HEK293T (cell line): ENCODE measurements around the gene TMSB4X.
"Not testable (repeated sequence)": the region's sequence is repeated elsewhere in the genome, so short reads cannot be mapped to it uniquely, and the experiment has no call there.

ENCODE experiments used
- CTCF ChIA-PET: fragments of 350-600 bp; formaldehyde crosslinking; extraction: SDS; loops from one replicate; lab custom pipeline; 2021; ENCODE audit warnings: antibody characterized with exemption, inconsistent platforms; lab: Yijun Ruan, JAX
- POLR2A ChIA-PET: fragments of 350-600 bp; formaldehyde crosslinking; extraction: SDS; loops from one replicate; lab custom pipeline; 2020; ENCODE audit warnings: antibody characterized with exemption, inconsistent platforms; lab: Yijun Ruan, JAX
- DNase-seq: peaks from one replicate; pipeline ENCODE4 v3.0.0; 2012; ENCODE audit warnings: mixed read lengths; ENCODE audit errors: extremely low spot score
- ARNT ChIP-seq: fragments of 450-650 bp; IDR thresholded peaks from 2 replicates; pipeline ENCODE4 v1.6.1; 2017; ENCODE audit warnings: mild to moderate bottlenecking
- BHLHE40 ChIP-seq: fragments of 450-650 bp; IDR thresholded peaks from 2 replicates; pipeline ENCODE4 v1.6.1; 2016; ENCODE audit warnings: mild to moderate bottlenecking, moderate library complexity, borderline replicate concordance
- CTBP1 ChIP-seq: fragments of 450-650 bp; IDR thresholded peaks from 2 replicates; pipeline ENCODE4 v1.6.1; 2016; ENCODE audit warnings: borderline replicate concordance
- ELF4 ChIP-seq: fragments of 450-650 bp; IDR thresholded peaks from 2 replicates; pipeline ENCODE4 v1.6.1; 2017; ENCODE audit warnings: antibody characterized with exemption
- FOXA1 ChIP-seq: fragments of 450-650 bp; IDR thresholded peaks from 2 replicates; pipeline ENCODE4 v1.6.1; 2016; ENCODE audit warnings: mild to moderate bottlenecking
- FOXK2 ChIP-seq: fragments of 450-650 bp; IDR thresholded peaks from 2 replicates; pipeline ENCODE4 v1.6.1; 2016; ENCODE audit warnings: mild to moderate bottlenecking
- FOXM1 ChIP-seq: fragments of 450-650 bp; IDR thresholded peaks from 2 replicates; pipeline ENCODE4 v1.6.1; 2017; ENCODE audit warnings: mild to moderate bottlenecking, borderline replicate concordance
- HDGF ChIP-seq: fragments of 450-650 bp; IDR thresholded peaks from 2 replicates; pipeline ENCODE4 v1.6.1; 2017; ENCODE audit warnings: antibody characterized with exemption, borderline replicate concordance
- L3MBTL2 ChIP-seq: fragments of 450-650 bp; conservative IDR thresholded peaks from 2 replicates; pipeline ENCODE4 v1.6.1; 2016; ENCODE audit warnings: mild to moderate bottlenecking
- LEF1 ChIP-seq: fragments of 450-650 bp; IDR thresholded peaks from 2 replicates; pipeline ENCODE4 v1.6.1; 2017; ENCODE audit warnings: mild to moderate bottlenecking, borderline replicate concordance
- NFRKB ChIP-seq: fragments of 450-650 bp; IDR thresholded peaks from 2 replicates; pipeline ENCODE4 v1.6.1; 2016; ENCODE audit warnings: mild to moderate bottlenecking, moderate library complexity
- PKNOX1 ChIP-seq: fragments of 450-650 bp; IDR thresholded peaks from 2 replicates; pipeline ENCODE4 v1.6.1; 2016
- SP1 ChIP-seq: fragments of 450-650 bp; IDR thresholded peaks from 2 replicates; pipeline ENCODE4 v1.6.1; 2017
- SUZ12 ChIP-seq: fragments of 450-650 bp; IDR thresholded peaks from 2 replicates; pipeline ENCODE4 v1.6.1; 2016; ENCODE audit warnings: mild to moderate bottlenecking
- TARDBP ChIP-seq: fragments of 450-650 bp; IDR thresholded peaks from 2 replicates; pipeline ENCODE4 v1.6.1; 2016
- ZNF384 ChIP-seq: fragments of 450-650 bp; IDR thresholded peaks from 2 replicates; pipeline ENCODE4 v1.6.1; 2016

Gene TMSB4X

DNA sequence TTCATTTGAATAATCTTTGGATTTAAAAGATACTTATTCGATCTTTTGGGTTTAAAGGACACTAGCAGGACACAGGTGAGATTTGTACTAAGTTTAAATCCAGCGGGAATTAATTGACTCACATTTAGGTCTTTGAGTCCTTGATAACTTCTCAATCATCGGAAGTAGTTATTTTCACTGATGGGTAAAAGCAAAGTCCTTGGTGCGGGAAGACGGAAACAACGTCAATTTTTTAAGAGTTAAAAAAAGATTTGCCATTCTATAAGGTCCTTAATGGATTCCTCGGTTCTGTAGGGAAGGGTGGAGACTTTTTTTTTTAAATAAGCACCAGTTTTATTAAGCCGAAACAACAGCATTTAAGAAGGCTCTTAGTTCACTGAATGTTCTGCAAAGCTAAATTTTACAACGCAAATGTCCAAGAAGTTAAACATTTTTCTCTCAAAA lies 2.9 kb downstream of the TMSB4X start:
- POLR2A ChIA-PET: interaction anchor here (0.6 kb wide), 1 partner anchor 510 kb away, joined by 3 read pairs; no protein-coding TSS in a partner anchor

GRCh38 chrX:12978205-12979025 lies 3.5 kb downstream of the TMSB4X start:
- ChIA-PET POLR2A (interaction anchor here (0.6 kb wide), 1 partner anchor 509 kb away, joined by 3 read pairs; no protein-coding TSS in a partner anchor), CTCF (no interaction called here)
- no peak for DNase-seq
- TF ChIP-seq CTBP1: no peak

More for the DNA sequence above, 2.9 kb downstream of the TMSB4X start:
- CTCF ChIA-PET: no interaction called here
- DNase-seq: no peak
- no peak for TF ChIP-seq CTBP1
- TF ChIP-seq HDGF: no peak
- TF ChIP-seq SP1: no peak
- TF ChIP-seq ELF4: no peak

DNA sequence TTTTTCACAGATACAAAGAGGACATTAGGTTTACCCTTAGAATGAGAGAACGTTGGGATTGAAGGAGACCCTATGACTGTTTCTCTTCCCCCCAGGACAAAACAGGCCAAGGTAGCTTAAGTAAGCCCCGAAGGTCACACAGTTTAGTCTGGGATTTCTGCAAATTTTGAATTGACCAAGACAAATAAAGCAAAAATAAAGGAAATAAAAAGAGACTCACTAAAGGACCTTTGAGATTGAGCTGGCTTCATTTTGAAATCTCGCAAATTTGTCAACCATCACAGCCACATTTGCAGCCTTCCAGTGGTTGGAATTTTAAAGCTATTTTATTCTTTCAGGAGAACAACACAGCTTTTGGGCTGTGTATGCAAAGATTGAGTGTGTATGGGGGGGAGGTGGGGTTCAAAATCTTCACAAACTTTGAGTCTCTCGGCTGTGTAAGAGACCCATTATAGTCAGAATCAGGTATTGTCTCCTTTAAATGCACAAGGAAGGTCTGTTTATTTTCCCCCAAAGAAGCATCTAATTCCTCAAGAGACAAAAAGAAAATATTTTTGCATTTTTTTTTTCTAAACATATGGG lies 4.2 kb downstream of the TMSB4X start:
- CTCF ChIA-PET: no interaction called here

DNA sequence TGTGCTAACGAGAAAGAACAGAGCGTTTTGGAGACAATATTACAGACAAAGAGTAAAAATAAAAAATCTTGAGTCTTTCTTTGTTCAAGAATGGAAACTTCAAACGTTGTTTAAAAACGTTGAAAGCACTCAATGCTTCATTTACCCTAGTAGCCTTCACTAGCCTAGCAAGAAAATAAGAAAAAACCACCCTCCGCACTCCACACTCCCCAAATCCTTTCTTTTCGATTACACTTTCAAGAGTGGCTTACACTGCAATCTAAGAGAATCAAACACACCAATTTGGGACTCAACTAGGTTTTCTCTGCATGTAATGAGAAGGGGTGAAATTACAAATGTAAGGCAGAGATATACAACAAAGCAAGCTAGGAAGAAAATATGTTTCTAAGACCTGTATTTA lies 4.7 kb downstream of the TMSB4X start:
- ChIA-PET CTCF (no interaction called here), POLR2A (no interaction called here)
- TF ChIP-seq FOXM1 (no peak), NFRKB (no peak), SP1 (no peak), TARDBP (no peak), FOXK2 (no peak), BHLHE40 (no peak), PKNOX1 (no peak), CTBP1 (no peak), ARNT (no peak), HDGF (no peak), ZNF384 (no peak), ELF4 (no peak), FOXA1 (no peak), LEF1 (no peak)
- DNase-seq: no peak

More for the DNA sequence above, 4.2 kb downstream of the TMSB4X start:
- TF ChIP-seq FOXM1 (no peak), CTBP1 (no peak), NFRKB (no peak), BHLHE40 (no peak), FOXK2 (no peak), PKNOX1 (no peak), FOXA1 (no peak), TARDBP (no peak), L3MBTL2 (no peak), ELF4 (no peak), ARNT (no peak), LEF1 (no peak), ZNF384 (no peak), HDGF (no peak), SP1 (no peak)
- POLR2A ChIA-PET: no interaction called here
- DNase-seq: no peak

DNA sequence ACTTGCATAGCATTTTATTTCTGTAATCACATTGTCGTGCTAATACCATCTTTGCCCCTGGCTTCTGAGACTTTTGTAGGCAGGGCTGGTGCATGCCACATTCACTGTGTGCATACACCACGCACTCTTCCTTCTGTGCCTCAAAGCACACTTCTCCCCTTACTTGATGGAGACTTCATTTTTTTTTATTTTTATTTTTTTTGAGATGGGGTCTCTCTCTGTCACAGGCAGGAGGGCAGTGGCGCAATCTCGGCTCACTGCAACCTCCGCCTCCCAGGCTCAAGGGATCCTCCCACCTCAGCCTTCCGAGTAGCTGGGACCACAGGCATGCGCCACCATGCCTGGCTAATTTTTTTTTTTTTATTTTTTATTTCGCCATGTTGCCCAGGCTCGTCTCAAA lies 5.1 kb downstream of the TMSB4X start:
- CTCF ChIA-PET: interaction anchor here (0.6 kb wide), 1 partner anchor 528 kb away, joined by 4 read pairs; no protein-coding TSS in a partner anchor
- DNase-seq, POLR2A ChIA-PET: not testable (repeated sequence)

GRCh38 chrX:12981880-12982279 lies 7.0 kb downstream of the TMSB4X start:
- CTCF ChIA-PET: no interaction called here

GRCh38 chrX:12984603-12985319 lies 9.9 kb downstream of the TMSB4X start:
- no peak for TF ChIP-seq SP1
- TF ChIP-seq CTBP1: no peak
- TF ChIP-seq TARDBP: no peak
- no peak for TF ChIP-seq FOXM1
- TF ChIP-seq PKNOX1: no peak
- TF ChIP-seq NFRKB: no peak
- no peak for TF ChIP-seq FOXK2
- no peak for TF ChIP-seq SUZ12
- TF ChIP-seq ZNF384: no peak
- POLR2A ChIA-PET: no interaction called here
- no peak for DNase-seq
- CTCF ChIA-PET: no interaction called here

More at GRCh38 chrX:12981880-12982279, 7.0 kb downstream of the TMSB4X start:
- POLR2A ChIA-PET: no interaction called here
- no peak for DNase-seq
- TF ChIP-seq FOXA1: no peak
